MM.1S (cell line): ENCODE data around the gene NAMPT.

Source experiments
- DNase-seq: peaks from one replicate; pipeline ENCODE4 v3.0.0-alpha.2; 2015
- H2AFZ ChIP-seq: fragments of 300-600 bp; sonication (generic); 2 replicates; pipeline ENCODE4 v1.6.0; 2016; ENCODE audit warnings: antibody characterized with exemption, low read length
- H3F3A ChIP-seq: fragments of 300-600 bp; sonication (generic); 2 replicates; pipeline ENCODE4 v1.6.1; 2016; ENCODE audit warnings: mild to moderate bottlenecking, antibody characterized with exemption, low read length, moderate library complexity, mixed read lengths; ENCODE audit not compliant: insufficient read depth
- H3K27ac ChIP-seq: fragments of 300-600 bp; sonication (generic); 2 replicates; pipeline ENCODE4 v1.5.1; 2016; ENCODE audit warnings: mild to moderate bottlenecking, low read length
- H3K27me3 ChIP-seq: fragments of 300-600 bp; sonication (generic); replicated peaks from 2 replicates; pipeline ENCODE4 v1.6.0; 2016; ENCODE audit warnings: low read length; ENCODE audit not compliant: insufficient read depth
- H3K36me3 ChIP-seq: fragments of 300-600 bp; sonication (generic); replicated peaks from 2 replicates; pipeline ENCODE4 v1.6.1; 2016; ENCODE audit warnings: mild to moderate bottlenecking, low read length, mixed read lengths; ENCODE audit not compliant: insufficient read depth
- H3K4me1 ChIP-seq: fragments of 300-600 bp; sonication (generic); 2 replicates; pipeline ENCODE4 v1.6.1; 2016; ENCODE audit warnings: low read length, mixed read lengths
- H3K4me2 ChIP-seq: fragments of 300-600 bp; sonication (generic); 2 replicates; pipeline ENCODE4 v1.6.0; 2016; ENCODE audit warnings: low read depth, low read length
- H3K4me3 ChIP-seq: fragments of 300-600 bp; sonication (generic); 2 replicates; pipeline ENCODE4 v1.5.1; 2016; ENCODE audit warnings: low read length, mixed read lengths
- H3K79me2 ChIP-seq: fragments of 300-600 bp; sonication (generic); 2 replicates; pipeline ENCODE4 v1.6.1; 2016; ENCODE audit warnings: mixed run types, low read length, mixed read lengths
- H3K9ac ChIP-seq: fragments of 300-600 bp; sonication (generic); 2 replicates; pipeline ENCODE4 v1.6.1; 2016; ENCODE audit warnings: low read length, mixed read lengths
- H3K9me2 ChIP-seq: fragments of 300-600 bp; sonication (generic); replicated peaks from 2 replicates; pipeline ENCODE4 v1.6.1; 2016; ENCODE audit warnings: mild to moderate bottlenecking, low read length, mixed read lengths; ENCODE audit not compliant: insufficient read depth
- H3K9me3 ChIP-seq: fragments of 300-600 bp; sonication (generic); replicated peaks from 2 replicates; pipeline ENCODE4 v1.6.1; 2016; ENCODE audit warnings: mild to moderate bottlenecking, low read length, mixed read lengths; ENCODE audit not compliant: insufficient read depth
- H4K20me1 ChIP-seq: fragments of 300-600 bp; sonication (generic); 2 replicates; pipeline ENCODE4 v1.6.1; 2016; ENCODE audit warnings: mild to moderate bottlenecking, low read length, moderate library complexity, mixed read lengths; ENCODE audit not compliant: insufficient read depth
- CTCF ChIP-seq: fragments of 300-600 bp; sonication (generic); IDR thresholded peaks from 2 replicates; pipeline ENCODE4 v1.5.1; 2016; ENCODE audit warnings: antibody characterized with exemption, low read length, mixed read lengths
- EZH2 ChIP-seq: fragments of 300-600 bp; sonication (generic); optimal IDR thresholded peaks from 2 replicates; pipeline ENCODE3; 2017; ENCODE audit warnings: low read depth, mild to moderate bottlenecking, antibody characterized with exemption, low read length, mixed read lengths
- EZH2phosphoT487 ChIP-seq: fragments of 300-600 bp; sonication (generic); IDR thresholded peaks from 2 replicates; pipeline ENCODE4 v1.6.1; 2018; ENCODE audit warnings: antibody characterized with exemption, low read length

Gene NAMPT

GRCh38 chr7:106224797-106225196, 60.0 kb downstream of the NAMPT start:
- H3K9ac ChIP-seq = no peak overlapping the region
- DNase-seq = no peak
- H2AFZ ChIP-seq = no peak overlapping the region
- H3K27me3 ChIP-seq = no peaks in the 10 kb centered on the region
- H3K79me2 ChIP-seq = no peaks in the 10 kb centered on the region
- H4K20me1 ChIP-seq = no peaks in the 10 kb centered on the region
- no peaks in the 10 kb centered on the region for H3K9me2 ChIP-seq
- H3K9me3 ChIP-seq = no peaks in the 10 kb centered on the region
- H3K4me2 ChIP-seq = no peak overlapping the region
- TF ChIP-seq EZH2 (no peak), CTCF (no peak), EZH2phosphoT487 (no peak)
- no peak overlapping the region for H3K4me3 ChIP-seq
- H3K4me1 ChIP-seq = no peaks in the 10 kb centered on the region
- no peaks in the 10 kb centered on the region for H3K36me3 ChIP-seq
- H3K27ac ChIP-seq = no peak overlapping the region
- H3F3A ChIP-seq = no peaks in the 10 kb centered on the region

GRCh38 chr7:106223156-106223555, 61.6 kb downstream of the NAMPT start:
- no peaks in the 10 kb centered on the region for H3K27me3 ChIP-seq
- H3K4me1 ChIP-seq = no peaks in the 10 kb centered on the region
- H3K9ac ChIP-seq = no peak overlapping the region
- no peak overlapping the region for H2AFZ ChIP-seq
- H3K4me2 ChIP-seq = no peak overlapping the region
- no peaks in the 10 kb centered on the region for H3K9me2 ChIP-seq
- H3K27ac ChIP-seq = no peak overlapping the region
- TF ChIP-seq EZH2 = no peak
- TF ChIP-seq CTCF = no peak
- no peak for TF ChIP-seq EZH2phosphoT487
- H3K9me3 ChIP-seq = no peaks in the 10 kb centered on the region
- no peaks in the 10 kb centered on the region for H4K20me1 ChIP-seq
- no peaks in the 10 kb centered on the region for H3K79me2 ChIP-seq
- H3F3A ChIP-seq = no peaks in the 10 kb centered on the region
- no peak overlapping the region for H3K4me3 ChIP-seq
- DNase-seq = no peak
- H3K36me3 ChIP-seq = no peaks in the 10 kb centered on the region

GRCh38 chr7:106222545-106222944, 62.2 kb downstream of the NAMPT start:
- Histone ChIP-seq H3K9ac (no peak overlapping the region), H3K4me3 (no peak overlapping the region), H2AFZ (no peak overlapping the region), H3K27me3 (no peaks in the 10 kb centered on the region), H3K27ac (no peak overlapping the region), H3F3A (no peaks in the 10 kb centered on the region), H3K4me1 (no peaks in the 10 kb centered on the region), H3K36me3 (no peaks in the 10 kb centered on the region), H3K4me2 (no peak overlapping the region), H4K20me1 (no peaks in the 10 kb centered on the region), H3K9me2 (no peaks in the 10 kb centered on the region), H3K79me2 (no peaks in the 10 kb centered on the region), H3K9me3 (no peaks in the 10 kb centered on the region)
- DNase-seq = no peak
- no peak for TF ChIP-seq CTCF
